Natural killer cell (primary cell): ENCODE data around the gene MTNR1A. TPM values are rescaled to one million over a fixed set of nuclear protein-coding genes. Genes with fewer than 3 reads are reported as not detected.

ENCODE experiments used
- ATAC-seq, 3 donors: fragments of 150-1000 bp in 2 of 3; fragments of 200-7000 bp in 1 of 3; cut with Tn5 transposase; 1 replicate in 1 of 3; 2 replicates in 2 of 3; pipeline ENCODE4 v1.10.0; 2021; ENCODE audit warnings: mild to moderate bottlenecking in 2 of 3, moderate library complexity in 2 of 3
- DNase-seq, 2 donors: peaks; one replicate each; pipeline versions ENCODE4 v3.0.0 to v3.0.0-alpha.2; 2013 to 2021; ENCODE audit warnings: mixed read lengths in 1 of 2
- H3K27ac ChIP-seq: one replicate; pipeline ENCODE4 v1.5.1; 2013; ENCODE audit warnings: mild to moderate bottlenecking, low read length
- H3K27me3 ChIP-seq: one replicate; pipeline ENCODE4 v1.6.1; 2013; ENCODE audit warnings: low read length; ENCODE audit not compliant: control insufficient read depth, insufficient read depth
- H3K36me3 ChIP-seq: one replicate; pipeline ENCODE4 v1.6.1; 2013; ENCODE audit warnings: low read length; ENCODE audit not compliant: control insufficient read depth, insufficient read depth
- H3K4me1 ChIP-seq: one replicate; pipeline ENCODE4 v1.6.1; 2013; ENCODE audit warnings: low read length; ENCODE audit not compliant: control insufficient read depth, insufficient read depth
- H3K4me3 ChIP-seq: one replicate; pipeline ENCODE4 v1.5.1; 2013; ENCODE audit warnings: low read length
- H3K9me3 ChIP-seq: one replicate; pipeline ENCODE4 v1.6.1; 2013; ENCODE audit warnings: low read length; ENCODE audit not compliant: control insufficient read depth, insufficient read depth
- H3K27ac Mint-ChIP-seq, 2 donors: one replicate each; pipeline ENCODE4 v1.8.0; 2022; ENCODE audit warnings: mild to moderate bottlenecking in 2 of 2, mixed read lengths in 2 of 2, moderate library complexity in 1 of 2
- H3K27me3 Mint-ChIP-seq, 2 donors: one replicate each; pipeline ENCODE4 v1.8.0; 2022; ENCODE audit warnings: low read depth in 2 of 2, mixed read lengths in 2 of 2
- H3K36me3 Mint-ChIP-seq: one replicate; pipeline ENCODE4 v1.8.0; 2022; ENCODE audit warnings: mixed read lengths
- H3K4me1 Mint-ChIP-seq, 2 donors: one replicate each; pipeline ENCODE4 v1.8.0; 2022; ENCODE audit warnings: mixed read lengths in 2 of 2
- H3K4me3 Mint-ChIP-seq: one replicate; pipeline ENCODE4 v1.8.0; 2022; ENCODE audit warnings: mild to moderate bottlenecking, moderate library complexity, mixed read lengths
- H3K9me3 Mint-ChIP-seq, 2 donors: one replicate each; pipeline ENCODE4 v1.8.0; 2022; ENCODE audit warnings: mixed read lengths in 2 of 2
- CTCF ChIP-seq: fragments of 200-600 bp; IDR thresholded peaks from one replicate; pipeline ENCODE4 v1.8.0; 2022; ENCODE audit warnings: antibody characterized with exemption
- WGBS: methylation state at CpG from one replicate; pipeline ENCODE4 v1.1.7; 2013; ENCODE audit warnings: missing lambda C conversion rate; ENCODE audit not compliant: insufficient coverage; 5-methylcytosine and 5-hydroxymethylcytosine counted together
- intact Hi-C: fragments of 100-400 bp; cut with micrococcal nuclease; formaldehyde crosslinking; loops from one replicate; pipeline ENCODE4 v1.14.2; 2022
- total RNA-seq, 4 donors: library from RNA; stranded (reverse); fragments of 120-200 nt in 1 of 4; gene quantifications; one replicate each; pipeline versions ENCODE4 v1.2.3 to v1.2.4, GENCODE V29; 2013 to 2022

Gene MTNR1A
- total RNA-seq, 3 donors from 2014 or later (not counting 1 experiment from before 2014, with no cell fraction given): not detected

DNA sequence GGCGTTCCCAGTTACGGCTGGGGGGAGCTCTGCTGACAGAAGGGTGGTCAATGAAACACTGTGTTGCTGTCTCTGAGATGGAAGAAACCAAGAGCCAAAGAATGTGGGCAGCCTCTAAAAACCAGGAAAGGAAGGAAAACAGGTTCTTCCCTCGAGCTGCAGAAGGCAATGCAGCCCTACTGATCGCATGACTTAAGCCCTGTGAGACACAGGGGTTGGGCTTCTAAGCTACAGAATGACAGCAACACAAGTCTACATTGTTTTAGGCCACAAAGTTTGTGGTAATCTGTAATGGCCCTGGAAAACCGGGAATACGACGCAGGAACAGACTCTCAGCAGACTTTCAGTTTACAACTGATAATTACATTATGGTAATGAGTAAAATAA lies 38.2 kb upstream of the MTNR1A start:
- Mint-ChIP-seq H3K27me3 (no peaks in the 10 kb centered on the region), H3K36me3 (no peaks in the 10 kb centered on the region), H3K27ac (no peak overlapping the region), H3K4me3 (no peak overlapping the region), H3K9me3 (peaks cover 0 to 2% of the 10 kb centered on the region in 2 donors), H3K4me1 (no peaks in the 10 kb centered on the region)
- intact Hi-C loops: no loop called here
- Histone ChIP-seq H3K27ac (no peak overlapping the region), H3K36me3 (no peaks in the 10 kb centered on the region), H3K4me1 (no peaks in the 10 kb centered on the region), H3K9me3 (no peaks in the 10 kb centered on the region), H3K4me3 (no peak overlapping the region), H3K27me3 (no peaks in the 10 kb centered on the region)
- 69% methylated on average over 4 of the region's 7 CpGs for WGBS
- ATAC-seq (no peak), DNase-seq (no peak)
- TF ChIP-seq CTCF: no peak

GRCh38 chr4:186592966-186593586 lies 37.7 kb upstream of the MTNR1A start:
- Mint-ChIP-seq H3K27ac (no peak overlapping the region), H3K36me3 (no peaks in the 10 kb centered on the region), H3K4me3 (no peak overlapping the region), H3K9me3 (peaks cover 0 to 2% of the 10 kb centered on the region in 2 donors), H3K27me3 (no peaks in the 10 kb centered on the region), H3K4me1 (no peaks in the 10 kb centered on the region)
- H3K4me3 ChIP-seq: no peak overlapping the region
- WGBS: 90% methylated on average over 12 of the region's 13 CpGs
- no peaks in the 10 kb centered on the region for H3K27me3 ChIP-seq
- H3K36me3 ChIP-seq: no peaks in the 10 kb centered on the region
- H3K27ac ChIP-seq: no peak overlapping the region
- intact Hi-C loops: no loop called here
- no peak for ATAC-seq
- DNase-seq: no peak
- H3K4me1 ChIP-seq: no peaks in the 10 kb centered on the region
- H3K9me3 ChIP-seq: no peaks in the 10 kb centered on the region
- TF ChIP-seq CTCF: no peak

DNA sequence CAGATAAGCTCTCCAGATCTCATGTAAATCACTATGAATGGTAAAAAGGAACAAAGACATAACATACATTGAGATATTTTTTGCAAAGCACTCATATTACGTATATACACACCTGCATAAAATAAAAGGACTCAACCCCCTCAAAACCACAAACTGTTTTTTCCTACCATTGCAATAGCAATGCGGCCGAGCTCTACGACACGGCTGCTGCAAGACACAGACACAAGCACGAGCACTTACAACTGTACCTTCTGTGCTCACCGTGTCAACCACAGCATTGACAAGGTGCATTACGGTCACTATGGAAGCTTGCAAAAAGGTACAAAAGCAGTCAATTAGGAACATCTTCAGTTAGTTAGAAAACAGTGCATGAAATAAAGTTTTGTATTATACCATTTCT lies 37.1 kb upstream of the MTNR1A start:
- no peaks in the 10 kb centered on the region for H3K27me3 Mint-ChIP-seq
- intact Hi-C loops: no loop called here
- Histone ChIP-seq H3K27me3 (no peaks in the 10 kb centered on the region), H3K9me3 (no peaks in the 10 kb centered on the region), H3K36me3 (no peaks in the 10 kb centered on the region), H3K4me3 (no peak overlapping the region), H3K27ac (no peak overlapping the region), H3K4me1 (no peaks in the 10 kb centered on the region)
- H3K9me3 Mint-ChIP-seq: no peaks in the 10 kb centered on the region
- ATAC-seq: no peak
- no peak overlapping the region for H3K27ac Mint-ChIP-seq
- H3K4me1 Mint-ChIP-seq: no peaks in the 10 kb centered on the region
- TF ChIP-seq CTCF: no peak
- 91% methylated on average over 8 of the region's 8 CpGs for WGBS
- H3K4me3 Mint-ChIP-seq: no peak overlapping the region
- no peak for DNase-seq
- no peaks in the 10 kb centered on the region for H3K36me3 Mint-ChIP-seq

GRCh38 chr4:186591651-186592050 lies 36.3 kb upstream of the MTNR1A start:
- Mint-ChIP-seq H3K9me3 (no peaks in the 10 kb centered on the region), H3K4me1 (no peaks in the 10 kb centered on the region), H3K27me3 (no peaks in the 10 kb centered on the region), H3K36me3 (no peaks in the 10 kb centered on the region), H3K27ac (no peak overlapping the region), H3K4me3 (no peak overlapping the region)
- intact Hi-C loops: no loop called here
- no peak for TF ChIP-seq CTCF
- ATAC-seq (no peak), DNase-seq (no peak)
- no peaks in the 10 kb centered on the region for H3K27me3 ChIP-seq
- H3K9me3 ChIP-seq: no peaks in the 10 kb centered on the region
- no peak overlapping the region for H3K27ac ChIP-seq
- H3K36me3 ChIP-seq: no peaks in the 10 kb centered on the region
- no peak overlapping the region for H3K4me3 ChIP-seq
- WGBS: 94% methylated on average over 6 of the region's 6 CpGs
- no peaks in the 10 kb centered on the region for H3K4me1 ChIP-seq
